HG03354 (cell line): ENCODE results near the gene CUL4A.
A peak's percentile ranks its signal among the peaks of the same experiment; 100 is the strongest.

Experiments used
- ATAC-seq: cut with Tn5 transposase; IDR thresholded peaks from one replicate; pipeline ENCODE4 v1.9.1; 2021; ENCODE audit warnings: mild to moderate bottlenecking; ENCODE audit not compliant: unreplicated experiment, poor library complexity, severe bottlenecking

Gene CUL4A

GRCh38 chr13:113203507-113204377, 5.7 kb upstream of the CUL4A start:
- ATAC-seq: no peak

- no peak for ATAC-seq
Measured at GRCh38 chr13:113204378-113204734, 5.1 kb upstream of the CUL4A start.

DNA sequence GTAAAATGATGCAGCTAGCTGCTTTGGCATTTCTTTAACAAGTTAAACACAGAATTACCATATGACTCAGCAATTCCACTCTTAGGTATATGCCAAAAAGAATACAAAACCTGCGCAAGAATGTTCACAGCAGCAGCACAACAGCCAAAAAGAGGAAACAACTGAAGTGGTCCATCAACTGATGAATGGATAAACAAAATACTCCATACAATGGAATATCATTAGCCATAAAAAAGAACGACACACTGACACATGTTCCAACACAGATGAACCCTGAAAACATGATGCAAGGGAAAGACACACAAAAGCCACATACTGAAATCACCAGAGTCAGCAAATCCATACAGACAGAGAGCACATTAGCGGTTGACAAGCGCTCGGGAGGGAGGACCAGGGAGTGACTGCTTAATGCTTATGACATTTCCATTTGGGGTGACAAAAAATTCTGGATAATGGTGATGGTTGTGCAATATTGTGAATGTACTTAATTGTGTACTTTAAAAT, 3.9 kb upstream of the CUL4A start:
- ATAC-seq: no peak

GRCh38 chr13:113207460-113207859, 2.0 kb upstream of the CUL4A start:
- ATAC-seq: no peak

GRCh38 chr13:113207890-113208420, 1.5 kb upstream of the CUL4A start:
- peak; percentile 1 for ATAC-seq

DNA sequence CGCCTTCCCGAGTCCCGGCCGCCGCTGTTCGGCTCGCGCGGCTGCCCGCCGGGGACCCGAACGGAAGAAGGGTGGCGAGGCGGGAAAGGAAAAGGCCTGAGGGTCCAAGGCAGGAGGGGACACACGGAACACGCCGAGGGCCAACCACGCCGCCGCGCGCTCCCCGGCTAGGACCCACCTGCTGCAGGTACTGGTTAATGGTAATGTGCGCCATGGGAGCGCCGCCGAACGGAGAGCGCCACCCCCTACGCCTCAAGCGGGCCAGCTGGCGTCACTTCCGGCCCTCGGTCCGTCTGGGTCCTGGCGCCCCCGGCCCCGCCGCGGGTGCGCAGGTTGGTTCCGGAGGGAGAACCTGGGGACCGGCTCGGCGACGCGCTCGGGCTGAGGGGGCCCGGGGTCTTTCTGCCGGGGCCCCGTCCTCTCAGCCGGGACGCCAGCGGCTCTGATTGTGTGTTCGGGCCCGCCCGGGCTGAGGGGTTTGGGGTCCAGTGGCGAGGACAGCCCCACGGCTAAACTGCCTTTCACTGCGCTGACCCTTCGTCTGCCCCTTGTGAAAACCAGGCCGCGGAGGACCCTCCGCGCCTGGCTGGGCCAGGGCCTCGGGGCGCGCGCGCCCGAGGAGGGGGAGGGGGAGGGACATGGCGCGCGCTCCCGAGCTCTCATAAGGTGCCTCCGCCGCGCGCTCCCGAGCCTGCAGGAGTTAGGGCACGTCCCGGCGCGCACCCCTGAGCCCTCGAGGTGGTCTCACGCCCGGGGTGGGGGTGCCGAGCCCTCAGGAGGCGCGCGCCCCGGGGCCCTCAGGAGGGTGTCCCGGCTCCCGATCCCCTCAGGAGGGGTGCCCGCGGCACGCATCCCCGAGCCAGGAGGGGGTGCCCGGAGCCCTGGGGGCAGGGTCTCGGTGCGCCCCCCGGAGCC, 735 bp upstream of the CUL4A start, which contains the start of gene PCID2:
Gene PCID2, minus strand, starts transcription at position 249 of the 915 bp plus-strand sequence. Its CDS starts 35 bp downstream, at position 214.
- ATAC-seq: peak; percentile 76

GRCh38 chr13:113209759-113210421, 477 bp downstream of the CUL4A start:
- ATAC-seq: peak; percentile 50

- ATAC-seq: no peak
Measured at GRCh38 chr13:113210833-113211232, 1.4 kb downstream of the CUL4A start.

DNA sequence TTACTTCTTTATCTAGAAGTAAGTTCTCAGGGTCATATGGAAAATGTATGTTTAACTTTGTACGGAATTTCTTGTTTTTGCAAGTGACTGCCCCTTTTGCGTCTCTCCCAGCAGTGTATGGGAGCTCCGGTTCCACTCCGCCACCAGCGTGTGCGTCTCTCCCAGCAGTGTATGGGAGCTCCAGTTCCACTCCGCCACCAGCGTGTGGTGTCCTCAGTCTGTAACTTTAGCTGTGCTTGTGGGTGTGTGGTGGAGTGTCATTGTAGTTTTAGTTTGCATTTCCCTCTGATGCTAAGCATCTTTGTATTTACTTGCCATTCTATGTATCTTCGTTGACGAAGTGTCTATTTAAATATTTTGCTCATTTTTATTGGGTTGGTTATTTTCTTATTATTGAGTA, 2.4 kb downstream of the CUL4A start:
- ATAC-seq: no peak

GRCh38 chr13:113216254-113217048, 7.0 kb downstream of the CUL4A start:
- ATAC-seq: no peak

DNA sequence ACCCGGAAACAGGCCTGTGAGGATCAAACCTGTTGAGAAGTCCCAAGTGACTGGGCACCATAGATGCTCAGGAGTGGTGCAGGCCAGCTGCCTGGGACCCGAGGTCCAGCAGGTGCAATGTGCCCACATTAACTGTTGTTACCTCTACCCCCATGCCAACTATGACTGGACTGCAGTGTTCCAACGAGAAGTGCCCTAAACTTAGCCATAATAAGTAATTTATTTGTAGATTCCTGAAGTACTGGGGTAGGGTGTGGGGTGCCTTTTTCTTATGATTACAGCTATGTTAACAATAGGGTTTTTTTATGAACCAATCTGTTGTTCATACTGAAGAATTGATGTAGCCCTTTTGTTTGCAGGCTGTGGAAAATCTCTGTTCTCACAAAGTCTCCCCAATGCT, 9.2 kb downstream of the CUL4A start:
- no peak for ATAC-seq

GRCh38 chr13:113219256-113219940, 10.0 kb downstream of the CUL4A start:
- no peak for ATAC-seq

DNA sequence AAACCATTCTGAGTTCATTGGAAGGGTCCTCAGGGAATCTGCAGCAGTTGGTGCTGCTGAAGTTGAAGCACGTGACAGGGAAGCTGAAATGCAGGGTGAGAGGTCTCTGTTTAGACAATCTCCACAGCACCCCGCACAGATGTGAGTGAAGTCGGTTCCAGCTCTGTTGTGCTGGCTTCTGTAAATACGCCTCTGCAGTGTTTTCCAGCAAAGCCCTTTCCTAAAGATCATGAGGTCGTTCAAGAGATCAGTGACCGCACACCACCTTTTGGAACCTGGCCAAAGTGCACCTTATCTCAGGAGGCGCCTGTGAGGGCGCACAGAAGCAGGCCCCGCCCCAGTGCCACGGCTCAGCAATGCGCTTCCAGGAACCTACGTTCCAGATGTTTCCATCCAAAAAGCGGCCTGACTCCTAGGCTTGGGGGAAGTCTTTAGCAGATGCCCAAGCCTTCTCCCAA, 10.8 kb downstream of the CUL4A start:
- no peak for ATAC-seq

GRCh38 chr13:113220877-113221276, 11.5 kb downstream of the CUL4A start:
- no peak for ATAC-seq

DNA sequence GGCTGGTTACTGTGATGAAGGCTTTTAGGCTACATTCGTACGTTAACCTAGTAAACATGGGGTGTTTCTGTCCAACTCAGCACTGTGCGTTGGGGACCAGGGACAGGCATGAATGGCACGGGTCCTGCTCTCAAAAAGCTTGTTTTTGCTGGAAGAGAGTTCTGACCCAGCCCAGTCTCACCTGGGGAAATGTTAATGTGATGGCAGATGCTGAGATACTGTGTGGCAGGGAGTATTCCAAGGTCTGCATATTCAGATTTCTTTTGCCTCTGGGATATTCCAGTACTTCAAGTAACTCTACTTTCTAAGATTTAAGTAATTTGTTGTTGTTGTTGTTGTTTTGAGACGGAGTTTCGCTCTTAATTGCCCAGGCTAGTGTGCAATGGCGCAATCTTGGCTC, 13.7 kb downstream of the CUL4A start:
- ATAC-seq: no peak

- ATAC-seq: no peak
Measured at GRCh38 chr13:113224486-113224885, 15.1 kb downstream of the CUL4A start.

GRCh38 chr13:113225515-113225914, 16.1 kb downstream of the CUL4A start:
- ATAC-seq: no peak

GRCh38 chr13:113226873-113227450, 17.5 kb downstream of the CUL4A start:
- ATAC-seq: no peak
